K562 (cell line): ENCODE results near the gene POLR3C. TPM values are rescaled to one million over a fixed set of nuclear protein-coding genes. Genes with fewer than 3 reads are reported as not detected.

Experiments
- ASH1L ChIP-seq: fragments of 450-650 bp; IDR thresholded peaks from 2 replicates; pipeline ENCODE4 v1.6.1; 2018; ENCODE audit warnings: borderline replicate concordance, mild to moderate bottlenecking, low read depth; ENCODE audit not compliant: partially characterized antibody
- BCLAF1 ChIP-seq, 2 experiments: fragments of 450-650 bp in 1 of 2; IDR thresholded peaks; 2 replicates each; pipeline ENCODE4 v1.6.1; 2011 to 2017; ENCODE audit warnings: low read depth in 2 of 2, antibody characterized with exemption in 1 of 2, borderline replicate concordance in 1 of 2, low read length in 1 of 2, mild to moderate bottlenecking in 1 of 2, mixed read lengths in 1 of 2; ENCODE audit not compliant: control insufficient read depth in 1 of 2
- CTCFL ChIP-seq: IDR thresholded peaks from 2 replicates; pipeline ENCODE4 v1.6.1; 2011; ENCODE audit warnings: borderline replicate concordance, low read depth, mild to moderate bottlenecking, moderate library complexity, low read length; ENCODE audit not compliant: insufficient read depth, poor library complexity, severe bottlenecking
- GABPB1 ChIP-seq: sonication (generic); formaldehyde crosslinking; IDR thresholded peaks from 2 replicates; pipeline ENCODE4 v1.8.0; 2022; ENCODE audit warnings: mild to moderate bottlenecking, missing genetic modification reagents
- MYC ChIP-seq, 2 experiments: fragments of 250-450 bp in 1 of 2; sonication (Bioruptor Pico) in 1 of 2; IDR thresholded peaks; 2 replicates each; pipeline versions ENCODE4 v1.5.1 to v1.6.1; 2012 to 2021; ENCODE audit warnings: low read depth in 2 of 2, borderline replicate concordance in 1 of 2, improper control_type of control experiment in 1 of 2, low read length in 1 of 2, mild to moderate bottlenecking in 1 of 2, moderate library complexity in 1 of 2
- SIN3A ChIP-seq, 2 experiments: fragments of 150-350 bp in 1 of 2; IDR thresholded peaks; 2 replicates each; pipeline ENCODE4 v1.6.1; 2011 to 2016; ENCODE audit warnings: borderline replicate concordance in 2 of 2, low read depth in 2 of 2, low read length in 2 of 2, mild to moderate bottlenecking in 2 of 2, moderate library complexity in 2 of 2; ENCODE audit not compliant: control insufficient read depth in 1 of 2
- SNIP1 ChIP-seq: fragments of 450-650 bp; IDR thresholded peaks from 2 replicates; pipeline ENCODE4 v1.7.1; 2017; ENCODE audit warnings: low read depth, mild to moderate bottlenecking
- TEAD1 ChIP-seq, 2 experiments: fragments of 450-650 bp in 1 of 2; sonication (generic) in 1 of 2; formaldehyde crosslinking; IDR thresholded peaks; 2 replicates each; pipeline versions ENCODE4 v1.4.0 to v1.8.0; 2020 to 2022; ENCODE audit warnings: mild to moderate bottlenecking in 2 of 2, missing genetic modification reagents in 1 of 2
- ZEB2 ChIP-seq: fragments of 450-650 bp; IDR thresholded peaks from 2 replicates; pipeline ENCODE4 v1.6.1; 2016
- polyA plus RNA-seq, 8 experiments: library from polyadenylated mRNA; depleted of rRNA in 4 of 8; stranded (reverse) in 5 of 8; unstranded in 3 of 8; fragments of >200 nt; fragmentation: Nextera tagmentation in 2 of 8; fragmentation: Illumina TruSeq in 1 of 8; extraction: Ambion mirVana in 2 of 8; extraction: Trizol in 1 of 8; gene quantifications; 2 replicates each; pipeline versions ENCODE4 v1.2.1 to v1.2.3, GENCODE V29; 2011 to 2014; ENCODE audit warnings: inconsistent platforms in 1 of 8, missing spikeins in 1 of 8
- total RNA-seq, 7 experiments: library from RNA; depleted of rRNA in 6 of 7; stranded (reverse); fragments of >200 nt in 6 of 7; fragmentation: Illumina TruSeq in 2 of 7; extraction: Trizol in 2 of 7; gene quantifications; 2 replicates each; pipeline versions ENCODE4 v1.2.1 to v1.2.3, GENCODE V29; 2011 to 2021; ENCODE audit warnings: low replicate concordance in 1 of 7

The POLR3C gene
- total and polyA plus RNA-seq, 9 of the 15 experiments (the other 6 are each of a cell fraction or from before 2014, with no cell fraction given) = 19.7 to 64.1 (median 45.2) TPM

- no peak for TF ChIP-seq CTCFL
- no peak for TF ChIP-seq ZEB2
- no peak for TF ChIP-seq GABPB1 (CRISPR knock-in tag)
- no peak for TF ChIP-seq MYC (IDR thresholded peaks at IDR 0.05; ENCODE audit: low read depth, low read length)
- no peak for TF ChIP-seq MYC (CRISPR knock-in tag; IDR thresholded peaks at IDR 0.05; ENCODE audit: borderline replicate concordance, low read depth)
- no peak for TF ChIP-seq ASH1L
- TF ChIP-seq SNIP1 = no peak
- peak in 1 of 2 experiments; percentile 59; a peak in 1 of 4 replicates for TF ChIP-seq SIN3A (IDR thresholded peaks at IDR 0.05; ENCODE audit: borderline replicate concordance in 2 of 2, control insufficient read depth in 1 of 2, low read depth in 2 of 2, low read length in 2 of 2)
- TF ChIP-seq TEAD1 (CRISPR knock-in tag; IDR thresholded peaks at IDR 0.05) = no peak
- TF ChIP-seq BCLAF1 (IDR thresholded peaks at IDR 0.05; ENCODE audit: borderline replicate concordance in 1 of 2, control insufficient read depth in 1 of 2, low read depth in 2 of 2, low read length in 1 of 2) = no peak
Observed at GRCh38 chr1:145885738-145886287, 61.8 kb downstream of the POLR3C start, which contains the start of gene ANKRD35 (continued).
